CD4-positive, alpha-beta T cell treated with Interleukin-17A for 4 hours (primary cell): ENCODE measurements around the gene LRRC31.

Experiments
- DNase-seq: peaks from one replicate; pipeline ENCODE4 v3.0.0-alpha.2; 2020; ENCODE audit warnings: mixed read lengths

LRRC31 gene

DNA sequence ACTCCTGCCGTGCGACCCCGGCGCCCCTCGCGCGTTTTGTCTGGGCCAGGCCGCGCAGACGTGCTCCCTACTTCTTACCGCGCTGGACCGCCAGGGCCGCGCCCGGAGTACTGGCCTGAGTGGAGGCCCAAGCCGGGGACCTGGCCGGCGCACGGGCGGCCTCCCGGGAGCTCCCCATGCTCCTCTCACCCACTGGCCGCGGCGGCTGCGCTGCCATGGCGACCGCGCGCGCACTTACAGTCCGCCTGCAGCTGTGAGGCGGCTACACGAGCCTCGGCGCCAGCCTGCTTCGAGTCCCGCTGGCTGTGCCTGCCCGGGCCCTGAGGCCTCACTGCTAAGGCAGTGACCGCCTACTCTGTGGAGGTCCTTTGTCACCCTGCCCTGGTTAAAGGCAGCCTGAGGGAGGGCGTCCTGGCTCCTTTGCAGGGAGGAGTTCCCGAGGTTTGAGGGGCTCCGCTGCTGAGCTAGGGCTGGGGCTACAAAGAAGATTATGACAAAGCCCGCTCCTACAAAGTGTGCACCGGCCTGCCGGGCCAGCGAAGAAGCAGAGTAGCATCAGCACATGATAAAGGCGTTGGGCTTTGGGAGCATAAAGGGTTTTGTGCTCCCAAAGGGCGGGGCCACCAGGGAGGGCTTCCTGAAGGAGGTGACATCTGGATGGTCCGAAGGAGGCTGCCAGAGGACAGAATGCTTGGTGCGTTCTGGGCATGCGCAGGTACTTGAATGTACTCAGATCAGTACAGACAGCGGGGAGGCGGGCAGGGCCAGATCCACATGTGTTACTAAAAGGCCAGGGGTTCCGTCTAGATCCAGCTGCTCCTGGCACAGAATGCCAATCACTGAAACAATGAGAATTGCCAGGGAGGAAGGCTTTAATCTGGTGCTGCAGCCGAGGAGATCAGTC lies 57.2 kb downstream of the LRRC31 start, which contains the start of the genes LRRC34 and LRRIQ4:
Gene LRRC34 (minus strand): TSS at position 573 of the 904 bp plus-strand sequence. CDS start 356 bp downstream, at position 217.
Gene LRRIQ4 (plus strand): TSS at position 539 of the 904 bp plus-strand sequence. CDS start 9,052 bp downstream, outside the sequence.
- DNase-seq, result peak; percentile 80

DNA sequence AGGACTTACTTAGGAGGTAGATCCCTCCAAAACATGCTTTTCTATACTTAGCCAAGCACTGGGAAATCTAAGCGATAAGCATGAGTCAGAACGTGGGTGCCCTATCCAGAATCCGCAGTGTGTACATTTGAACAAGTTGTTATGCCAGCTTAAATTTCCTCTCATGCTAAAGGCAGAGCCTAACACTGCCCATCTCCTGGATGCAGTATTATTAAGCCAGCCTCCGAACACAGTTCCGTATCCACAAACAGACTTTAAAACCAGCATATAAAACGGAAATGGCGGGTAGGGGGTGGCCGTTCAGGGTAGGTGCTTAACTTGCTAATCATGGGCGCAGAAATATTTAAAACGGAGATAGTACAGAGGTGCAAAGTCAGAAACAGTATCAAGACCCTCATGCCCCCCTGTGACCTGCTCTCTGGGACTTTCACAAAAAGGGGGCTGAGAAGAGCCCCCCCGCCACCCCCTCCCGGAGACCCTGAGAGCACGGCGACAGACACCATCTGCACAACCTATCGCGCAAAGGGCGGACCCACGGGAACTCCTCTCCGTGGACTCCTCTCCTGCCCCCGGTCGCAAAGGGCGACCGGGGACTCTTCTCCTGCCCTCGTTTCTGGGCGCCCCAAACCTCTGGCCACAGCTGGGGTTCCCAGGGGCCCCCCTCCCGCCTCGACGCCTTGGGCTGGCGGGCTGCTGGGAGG lies 58.0 kb downstream of the LRRC31 start:
- peak; percentile 22 for DNase-seq

DNA sequence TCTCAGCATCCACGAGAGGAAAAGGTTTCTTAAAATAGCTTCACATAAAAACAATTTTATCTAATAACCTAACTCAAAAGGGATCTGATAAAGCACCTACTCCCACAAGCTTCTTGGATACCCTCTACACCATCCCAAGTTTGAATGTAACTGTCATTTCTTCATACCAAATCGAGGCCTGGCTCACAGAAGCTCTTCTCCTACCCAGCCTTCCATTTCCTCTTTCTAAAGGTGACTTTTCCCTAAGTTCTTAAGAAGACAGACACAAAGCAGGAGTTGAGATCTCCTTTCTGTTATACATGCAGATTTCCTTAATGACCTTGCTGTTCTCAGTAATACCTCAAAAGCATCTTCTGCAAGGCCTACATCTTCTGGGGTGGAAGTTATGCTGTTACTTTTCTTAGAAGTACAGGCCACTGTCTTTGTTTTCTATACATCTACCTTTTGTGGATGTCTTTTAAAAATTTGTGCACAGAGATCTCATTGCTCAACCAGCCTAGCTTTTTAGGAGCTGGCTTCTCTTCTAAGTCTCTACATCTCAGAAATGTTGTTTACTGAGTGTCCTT lies 60.4 kb downstream of the LRRC31 start:
- no peak for DNase-seq

DNA sequence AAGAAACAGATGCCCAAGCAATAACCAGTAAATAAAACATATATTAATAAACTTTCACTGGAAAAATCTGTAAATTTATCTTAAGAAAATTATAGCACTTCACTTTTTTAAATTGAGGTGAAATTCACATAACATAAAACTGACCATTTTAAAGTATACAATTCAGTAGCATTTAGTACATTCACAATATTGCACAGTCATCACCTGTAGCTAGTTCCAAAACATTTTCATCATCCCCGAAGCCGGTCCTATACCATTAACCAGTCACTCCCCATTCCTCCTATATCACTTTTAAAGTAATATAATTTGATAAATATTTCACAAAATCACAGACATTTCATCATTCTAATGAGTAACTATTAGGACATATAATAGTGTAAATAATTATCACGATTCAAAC lies 65.1 kb downstream of the LRRC31 start:
- DNase-seq, result no peak

DNA sequence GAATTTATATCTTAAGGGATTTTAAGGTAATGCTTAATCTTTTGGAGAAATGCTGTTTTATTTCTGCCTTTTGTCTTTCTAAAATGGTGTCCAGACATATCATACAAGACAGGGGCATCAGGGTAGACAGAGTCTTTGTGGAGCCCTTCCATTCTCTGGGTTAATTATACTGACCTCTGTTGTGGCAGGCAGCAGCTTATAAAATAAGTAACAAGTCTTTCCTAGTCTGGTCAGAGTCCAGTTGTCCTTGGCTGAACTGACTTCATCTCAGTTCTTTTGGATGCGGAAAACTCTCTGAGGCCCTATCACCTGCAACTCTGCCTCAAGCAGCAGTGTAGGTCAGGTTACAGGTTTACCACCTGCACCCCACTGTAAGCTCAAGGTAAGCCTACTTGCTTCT lies 77.4 kb downstream of the LRRC31 start:
- no peak for DNase-seq

DNA sequence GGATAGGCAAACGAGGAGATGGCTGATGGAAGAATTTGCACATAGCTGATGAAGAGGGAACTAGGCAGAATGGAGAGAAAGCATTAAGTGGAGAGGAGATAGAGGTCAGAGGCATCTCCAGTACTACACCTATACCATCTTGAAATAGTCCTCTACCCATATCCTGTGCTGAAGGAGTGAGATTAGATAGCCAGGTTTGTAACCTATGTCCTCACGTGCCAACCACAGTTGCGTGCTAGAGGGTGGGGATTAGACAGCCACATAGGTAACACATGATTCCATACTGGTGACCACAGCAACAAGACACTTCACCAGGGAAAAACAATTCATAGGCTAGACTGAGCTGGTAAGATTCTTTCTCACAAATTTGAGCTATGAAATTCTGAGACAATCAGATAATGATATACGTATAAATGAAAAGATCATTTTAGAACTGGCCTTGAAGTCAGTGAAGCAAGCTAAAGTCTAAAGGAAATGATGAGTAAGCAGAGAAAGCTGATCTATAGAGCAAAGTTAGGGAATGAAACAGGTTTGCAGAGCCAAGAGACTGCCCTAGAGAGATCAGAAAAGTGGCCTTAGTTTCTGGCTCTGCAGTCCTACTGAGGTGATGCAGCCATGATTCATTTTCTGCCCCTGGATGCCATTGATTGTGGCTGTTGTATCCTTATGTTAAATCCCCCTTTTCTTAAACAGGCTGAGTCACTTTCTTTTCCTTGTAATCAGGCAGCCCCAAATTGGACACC lies 78.9 kb downstream of the LRRC31 start:
- no peak for DNase-seq

DNA sequence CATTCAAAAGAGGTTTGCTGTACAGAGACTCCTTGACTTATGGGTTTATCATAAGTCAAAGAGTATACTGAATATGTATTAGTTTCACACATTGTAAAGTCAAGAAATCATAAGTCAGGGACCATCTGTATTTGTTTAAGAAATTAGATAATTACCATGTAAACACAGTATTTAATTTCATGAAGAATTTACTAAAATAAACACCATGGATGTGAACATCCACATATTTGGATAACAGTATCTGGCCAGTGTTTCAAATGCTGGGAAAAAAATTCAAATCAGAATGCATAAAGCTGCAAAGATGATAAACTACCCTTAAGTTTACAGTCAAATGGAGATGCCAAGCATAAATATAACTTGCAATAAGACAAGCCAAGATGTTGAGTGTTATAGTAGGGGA lies 79.5 kb downstream of the LRRC31 start:
- DNase-seq, result no peak
